Esophagus squamous epithelium (tissue), 4 donors: ENCODE data around the gene RPS13.

Experiments
- CTCF ChIP-seq, 6 experiments: fragments of 450-650 bp in 4 of 6; fragments of 200-600 bp in 2 of 6; sonication (generic) in 2 of 6; IDR thresholded peaks; one replicate each; pipeline ENCODE4 v1.5.1; 2016 to 2019; ENCODE audit warnings: antibody characterized with exemption in 6 of 6, mild to moderate bottlenecking in 4 of 6, moderate library complexity in 4 of 6
- POLR2A ChIP-seq, 4 donors: fragments of 450-650 bp; IDR thresholded peaks; one replicate each; pipeline ENCODE4 v1.6.1; 2017; ENCODE audit warnings: antibody characterized with exemption in 4 of 4, mild to moderate bottlenecking in 4 of 4, moderate library complexity in 3 of 4

- no peak for TF ChIP-seq CTCF (IDR thresholded peaks at IDR 0.05)
- TF ChIP-seq POLR2A (IDR thresholded peaks at IDR 0.05), result no peak
Measured at GRCh38 chr11:17024924-17025323, 52.5 kb downstream of the RPS13 start.
